ENCODE data around the gene RBFOX2. TPM values are rescaled to one million over a fixed set of nuclear protein-coding genes. Genes with fewer than 3 reads are reported as not detected.
"Not testable (repeated sequence)": the region's sequence is repeated elsewhere in the genome, so short reads cannot be mapped to it uniquely, and the experiment has no call there.

RBFOX2 gene
- total and polyA plus RNA-seq, 11 donors = 31.0 to 102 (median 84.0) TPM

GRCh38 chr22:35809816-35810215, 218.8 kb downstream of the RBFOX2 start:
- ATAC-seq (no peak), DNase-seq (no peak)
- WGBS, 4 donors = 95 to 96% (median 95%) methylated on average over 9 of the region's 9 CpGs
- H3K9me3 ChIP-seq = peaks cover 0 to 21% (median 4%) of the 10 kb centered on the region in 12 donors
- no peaks in the 10 kb centered on the region for H3K27me3 ChIP-seq
- no peak overlapping the region for H3K4me3 ChIP-seq
- peaks cover 0 to 23% (median 2%) of the 10 kb centered on the region in 12 donors for H3K4me1 ChIP-seq
- intact Hi-C loops (cut with DNase I) = no loop called here
- no peak overlapping the region for H3K27ac ChIP-seq
- H3K36me3 ChIP-seq = peaks cover 0 to 40% (median 14%) of the 10 kb centered on the region in 9 donors
- TF ChIP-seq POLR2A (IDR thresholded peaks at IDR 0.05) = no peak
- TF ChIP-seq CTCF (IDR thresholded peaks at IDR 0.05) = no peak

GRCh38 chr22:35808377-35808776, 220.2 kb downstream of the RBFOX2 start:
- ATAC-seq = no peak
- H3K27me3 ChIP-seq = no peaks in the 10 kb centered on the region
- no peak for DNase-seq
- intact Hi-C loops (cut with DNase I) = no loop called here
- WGBS, 4 donors = 58 to 65% (median 61%) methylated on average over 2 of the region's 2 CpGs
- H3K4me3 ChIP-seq = no peak overlapping the region
- TF ChIP-seq CTCF (IDR thresholded peaks at IDR 0.05) = no peak
- no peak for TF ChIP-seq POLR2A (IDR thresholded peaks at IDR 0.05)
- peaks cover 0 to 49% (median 14%) of the 10 kb centered on the region in 9 donors for H3K36me3 ChIP-seq
- peaks cover 0 to 30% (median 5%) of the 10 kb centered on the region in 12 donors for H3K9me3 ChIP-seq
- H3K4me1 ChIP-seq = peaks cover 0 to 19% (median under 1%) of the 10 kb centered on the region in 12 donors
- no peak overlapping the region for H3K27ac ChIP-seq

GRCh38 chr22:35806668-35807067, 222.0 kb downstream of the RBFOX2 start:
- H3K27me3 ChIP-seq; ATAC-seq; H3K4me3 ChIP-seq; intact Hi-C loops (cut with DNase I); DNase-seq; H3K27ac ChIP-seq: not testable (repeated sequence)
- Histone ChIP-seq H3K4me1 (peaks cover 0 to 27% (median 0%) of the 10 kb centered on the region in 12 donors), H3K36me3 (peaks cover 0 to 49% (median 14%) of the 10 kb centered on the region in 9 donors), H3K9me3 (peaks cover 0 to 15% (median 0%) of the 10 kb centered on the region in 12 donors)
- WGBS, 4 donors = 89 to 97% (median 93%) methylated on average over 8 of the region's 8 CpGs

- WGBS, 4 donors = 71 to 83% (median 79%) methylated on average over 2 of the region's 2 CpGs
- H3K9me3 ChIP-seq = peaks cover 0 to 9% (median 0%) of the 10 kb centered on the region in 12 donors
- TF ChIP-seq POLR2A (IDR thresholded peaks at IDR 0.05) = no peak
- TF ChIP-seq CTCF (IDR thresholded peaks at IDR 0.05) = no peak
These were observed 223.2 kb downstream of the RBFOX2 start for GRCh38 chr22:35805466-35805865.

GRCh38 chr22:35804421-35804820, 224.2 kb downstream of the RBFOX2 start:
- H3K4me1 ChIP-seq = peaks cover 0 to 44% (median 9%) of the 10 kb centered on the region in 12 donors
- WGBS, 4 donors = 90 to 100% (median 96%) methylated on average over 1 of the region's 1 CpG
- H3K27me3 ChIP-seq = no peaks in the 10 kb centered on the region
- DNase-seq (no peak), ATAC-seq (no peak)
- peaks cover 0 to 46% (median 12%) of the 10 kb centered on the region in 9 donors for H3K36me3 ChIP-seq
- no peak overlapping the region for H3K4me3 ChIP-seq
- H3K27ac ChIP-seq = no peak overlapping the region
- TF ChIP-seq POLR2A (IDR thresholded peaks at IDR 0.05) (no peak), CTCF (IDR thresholded peaks at IDR 0.05) (no peak)
- H3K9me3 ChIP-seq = peaks cover 0 to 9% (median 0%) of the 10 kb centered on the region in 12 donors
- intact Hi-C loops (cut with DNase I) = no loop called here

More at GRCh38 chr22:35805466-35805865, 223.2 kb downstream of the RBFOX2 start:
- Histone ChIP-seq H3K27ac (no peak overlapping the region), H3K27me3 (no peaks in the 10 kb centered on the region), H3K4me3 (no peak overlapping the region), H3K36me3 (peaks cover 0 to 49% (median 14%) of the 10 kb centered on the region in 9 donors), H3K4me1 (peaks cover 0 to 34% (median 5%) of the 10 kb centered on the region in 12 donors)
- no peak for DNase-seq
- intact Hi-C loops (cut with DNase I) = no loop called here
- no peak for ATAC-seq
